H1 (cell line): Measurements from ENCODE around the gene GRK5. TPM values are rescaled to one million over a fixed set of nuclear protein-coding genes. Genes with fewer than 3 reads are reported as not detected.

Experiments used
- CTCF ChIA-PET: fragments of 300-600 bp; sonication (Branson Sonifier 250); formaldehyde crosslinking; loops from one replicate; lab custom pipeline; 2021; ENCODE audit not compliant: partially characterized antibody; lab: Charles Lee
- POLR2A ChIA-PET: fragments of 300-600 bp; sonication (Branson Sonifier 250); formaldehyde crosslinking; loops from one replicate; lab custom pipeline; 2021; ENCODE audit warnings: inconsistent platforms; ENCODE audit not compliant: partially characterized antibody; lab: Charles Lee
- DNase-seq, 2 experiments: peaks; one replicate each; pipeline versions ENCODE4 v3.0.0 to v3.0.0-alpha.2; 2010 to 2022; ENCODE audit warnings: low spot score in 2 of 2, low read depth in 1 of 2, mixed read lengths in 1 of 2
- FAIRE-seq: peaks from 2 replicates; lab custom pipeline; 2011; peaks lifted over from hg19 to GRCh38; lab: Jason Lieb, UNC
- H2AFZ ChIP-seq: 2 replicates; pipeline ENCODE4 v1.8.1; 2012; ENCODE audit warnings: low read length, inconsistent platforms
- H2AK5ac ChIP-seq: 2 replicates; pipeline ENCODE4 v1.6.1; 2013; ENCODE audit warnings: low read depth, low read length
- H2BK120ac ChIP-seq: replicated peaks from 2 replicates; pipeline ENCODE3; 2013; ENCODE audit warnings: low read depth, low read length, inconsistent platforms
- H2BK12ac ChIP-seq: 2 replicates; pipeline ENCODE4 v1.6.1; 2013; ENCODE audit warnings: low read depth, low read length
- H2BK15ac ChIP-seq: 2 replicates; pipeline ENCODE4 v1.6.1; 2013; ENCODE audit warnings: low read length
- H2BK20ac ChIP-seq: 2 replicates; pipeline ENCODE4 v1.6.1; 2013; ENCODE audit warnings: low read length
- H2BK5ac ChIP-seq: 2 replicates; pipeline ENCODE4 v1.6.1; 2013; ENCODE audit warnings: low read depth, low read length
- H3K14ac ChIP-seq: 2 replicates; pipeline ENCODE4 v1.6.1; 2013; ENCODE audit warnings: inconsistent platforms; ENCODE audit not compliant: insufficient read length
- H3K18ac ChIP-seq: 2 replicates; pipeline ENCODE4 v1.6.1; 2013; ENCODE audit warnings: low read length; ENCODE audit errors: extremely low read depth
- H3K23ac ChIP-seq: 2 replicates; pipeline ENCODE4 v1.6.1; 2013; ENCODE audit warnings: inconsistent platforms; ENCODE audit not compliant: insufficient read length
- H3K23me2 ChIP-seq: 2 replicates; pipeline ENCODE4 v1.6.1; 2013; ENCODE audit warnings: low read depth, low read length
- H3K27ac ChIP-seq: 2 replicates; pipeline ENCODE4 v1.6.1; 2011; ENCODE audit warnings: low read depth, low read length, inconsistent platforms
- H3K27me3 ChIP-seq, 4 experiments: replicated peaks in 1 of 4; 1 replicate in 1 of 4; 2 replicates in 3 of 4; pipeline versions ENCODE4 v1.6.1 to v1.8.1; 2011 to 2013; ENCODE audit warnings: low read length in 3 of 4, mild to moderate bottlenecking in 3 of 4, inconsistent platforms in 2 of 4, mixed read lengths in 2 of 4, moderate library complexity in 1 of 4; ENCODE audit not compliant: control insufficient read depth in 3 of 4, insufficient read depth in 3 of 4; ENCODE audit errors: extremely low read depth in 1 of 4
- H3K36me3 ChIP-seq, 4 experiments: 2 replicates each; pipeline versions ENCODE4 v1.6.1 to v1.8.1; 2011 to 2013; ENCODE audit warnings: mild to moderate bottlenecking in 4 of 4, low read length in 3 of 4, moderate library complexity in 2 of 4, control low read depth in 1 of 4, inconsistent platforms in 1 of 4; ENCODE audit not compliant: insufficient read depth in 4 of 4, control insufficient read depth in 2 of 4
- H3K4ac ChIP-seq: replicated peaks from 2 replicates; pipeline ENCODE3; 2013; ENCODE audit warnings: low read length, low read depth, mixed read lengths, inconsistent platforms; ENCODE audit not compliant: insufficient read length
- H3K4me1 ChIP-seq, 4 experiments: replicated peaks in 1 of 4; 1 replicate in 1 of 4; 2 replicates in 3 of 4; pipeline versions ENCODE4 v1.6.1 to v1.8.1; 2011 to 2013; ENCODE audit warnings: low read length in 3 of 4, inconsistent platforms in 2 of 4, mixed read lengths in 1 of 4; ENCODE audit not compliant: insufficient read depth in 4 of 4, control insufficient read depth in 3 of 4
- H3K4me2 ChIP-seq, 2 experiments: 2 replicates each; pipeline versions ENCODE4 v1.6.1 to v1.8.1; 2011 to 2013; ENCODE audit warnings: low read depth in 2 of 2, low read length in 2 of 2, control low read depth in 1 of 2, inconsistent platforms in 1 of 2, mild to moderate bottlenecking in 1 of 2; ENCODE audit not compliant: insufficient read depth in 1 of 2
- H3K4me3 ChIP-seq, 4 experiments: fragments of 200-600, 300-600 bp in 1 of 4; sonication (generic), shearing (Covaris generic), sonication (Bioruptor Twin) in 1 of 4; 2 replicates each; pipeline versions ENCODE4 v1.5.1 to v1.8.1; 2011 to 2016; ENCODE audit warnings: low read length in 4 of 4, low read depth in 3 of 4, control low read depth in 2 of 4, inconsistent platforms in 2 of 4, mild to moderate bottlenecking in 2 of 4, mixed read lengths in 1 of 4, moderate library complexity in 1 of 4; ENCODE audit not compliant: insufficient read depth in 2 of 4; ENCODE audit errors: extremely low read depth in 1 of 4
- H3K56ac ChIP-seq: replicated peaks from 2 replicates; pipeline ENCODE3; 2013; ENCODE audit warnings: low read depth, mild to moderate bottlenecking, mixed read lengths, low read length, inconsistent platforms; ENCODE audit not compliant: insufficient read length
- H3K79me1 ChIP-seq: 2 replicates; pipeline ENCODE4 v1.6.1; 2013; ENCODE audit warnings: low read depth, low read length, control low read depth
- H3K79me2 ChIP-seq, 2 experiments: 2 replicates each; pipeline versions ENCODE4 v1.6.1 to v1.8.1; 2012 to 2013; ENCODE audit warnings: low read length in 2 of 2, mild to moderate bottlenecking in 2 of 2, inconsistent platforms in 1 of 2; ENCODE audit not compliant: insufficient read depth in 2 of 2, control insufficient read depth in 1 of 2
- H3K9ac ChIP-seq, 4 experiments: replicated peaks in 1 of 4; 1 replicate in 1 of 4; 2 replicates in 3 of 4; pipeline versions ENCODE4 v1.6.1 to v1.8.1; 2011 to 2013; ENCODE audit warnings: low read depth in 3 of 4, low read length in 3 of 4, control low read depth in 2 of 4, mild to moderate bottlenecking in 2 of 4, moderate library complexity in 2 of 4, inconsistent platforms in 1 of 4; ENCODE audit errors: extremely low read depth in 1 of 4
- H3K9me3 ChIP-seq, 2 experiments: 2 replicates each; pipeline versions ENCODE4 v1.6.1 to v1.8.1; 2012 to 2013; ENCODE audit warnings: mild to moderate bottlenecking in 2 of 2, moderate library complexity in 2 of 2, control low read depth in 1 of 2, inconsistent platforms in 1 of 2, low read depth in 1 of 2, low read length in 1 of 2, mixed read lengths in 1 of 2; ENCODE audit not compliant: insufficient read depth in 2 of 2
- H4K20me1 ChIP-seq, 2 experiments: replicated peaks in 1 of 2; 2 replicates each; pipeline versions ENCODE3 to v1.8.1; 2011 to 2013; ENCODE audit warnings: inconsistent platforms in 2 of 2, low read length in 2 of 2, mild to moderate bottlenecking in 1 of 2; ENCODE audit not compliant: insufficient read depth in 2 of 2, control insufficient read depth in 1 of 2
- H4K5ac ChIP-seq: 2 replicates; pipeline ENCODE4 v1.6.1; 2013; ENCODE audit warnings: low read length, low read depth, mixed read lengths, inconsistent platforms; ENCODE audit not compliant: insufficient read length
- H4K8ac ChIP-seq: 2 replicates; pipeline ENCODE4 v1.8.0; 2013; ENCODE audit warnings: mild to moderate bottlenecking, moderate library complexity, low read length, inconsistent platforms; ENCODE audit not compliant: insufficient read depth; ENCODE audit errors: extremely low read depth
- H4K91ac ChIP-seq: replicated peaks from 2 replicates; pipeline ENCODE3; 2013; ENCODE audit warnings: low read length, mixed read lengths, inconsistent platforms; ENCODE audit not compliant: insufficient read length
- BACH1 ChIP-seq: IDR thresholded peaks from 2 replicates; pipeline ENCODE4 v1.6.1; 2012; ENCODE audit warnings: low read length, improper control_type of control experiment
- CREB1 ChIP-seq: IDR thresholded peaks from 2 replicates; pipeline ENCODE4 v1.6.1; 2012; ENCODE audit warnings: inconsistent platforms
- GTF2F1 ChIP-seq: IDR thresholded peaks from 2 replicates; pipeline ENCODE4 v1.6.1; 2012; ENCODE audit warnings: low read depth, low read length, improper control_type of control experiment, borderline replicate concordance
- KDM1A ChIP-seq: fragments of 200-600, 300-600 bp; sonication (generic); IDR thresholded peaks from 2 replicates; pipeline ENCODE4 v1.7.1; 2016; ENCODE audit warnings: mild to moderate bottlenecking, low read length, borderline replicate concordance
- KDM4A ChIP-seq: IDR thresholded peaks from one replicate; pipeline ENCODE4 v1.7.1; 2012; ENCODE audit warnings: low read depth, mild to moderate bottlenecking, moderate library complexity, low read length, inconsistent platforms; ENCODE audit not compliant: severe bottlenecking
- MAFK ChIP-seq: IDR thresholded peaks from 2 replicates; pipeline ENCODE4 v1.6.1; 2012; ENCODE audit warnings: low read depth, mild to moderate bottlenecking, improper control_type of control experiment, low read length
- MAX ChIP-seq: IDR thresholded peaks from 2 replicates; pipeline ENCODE4 v1.6.1; 2012; ENCODE audit warnings: inconsistent platforms
- NANOG ChIP-seq: IDR thresholded peaks from 2 replicates; pipeline ENCODE4 v1.6.1; 2011; ENCODE audit warnings: low read length, low read depth, mild to moderate bottlenecking, inconsistent platforms; ENCODE audit not compliant: insufficient read depth, poor library complexity, severe bottlenecking
- POU5F1 ChIP-seq: IDR thresholded peaks from 2 replicates; pipeline ENCODE4 v1.6.1; 2011; ENCODE audit warnings: low read depth, mild to moderate bottlenecking, low read length, moderate library complexity
- RFX5 ChIP-seq: IDR thresholded peaks from 2 replicates; pipeline ENCODE4 v1.6.1; 2011; ENCODE audit warnings: low read depth, low read length, improper control_type of control experiment, borderline replicate concordance
- RXRA ChIP-seq: IDR thresholded peaks from 2 replicates; pipeline ENCODE4 v1.6.1; 2011; ENCODE audit warnings: low read depth, mild to moderate bottlenecking, low read length, moderate library complexity; ENCODE audit not compliant: insufficient read depth
- SIN3A ChIP-seq, 2 experiments: IDR thresholded peaks in 1 of 2; conservative IDR thresholded peaks in 1 of 2; 2 replicates each; pipeline ENCODE4 v1.6.1; 2011 to 2012; ENCODE audit warnings: low read length in 2 of 2, improper control_type of control experiment in 1 of 2, low read depth in 1 of 2, mild to moderate bottlenecking in 1 of 2
- ZNF274 ChIP-seq: IDR thresholded peaks from 2 replicates; pipeline ENCODE4 v1.7.0; 2012; ENCODE audit warnings: low read length, borderline replicate concordance; ENCODE audit errors: extremely low read depth
- WGBS, 2 experiments: shearing (Covaris generic) in 1 of 2; methylation state at CpG; one replicate each; pipeline versions ENCODE4 v1.1.6 to v1.1.7; 2013 to 2015; ENCODE audit warnings: low lambda C conversion rate in 2 of 2, mixed read lengths in 2 of 2, inconsistent platforms in 1 of 2, low coverage in 1 of 2, missing lambda C conversion rate in 1 of 2; ENCODE audit not compliant: insufficient replicate concordance in 2 of 2, insufficient coverage in 1 of 2, insufficient read length in 1 of 2; ENCODE audit errors: extremely low coverage in 1 of 2, missing lambda C conversion rate in 1 of 2; 5-methylcytosine and 5-hydroxymethylcytosine counted together
- polyA plus RNA-seq, 7 experiments: library from polyadenylated mRNA; depleted of rRNA in 3 of 7; stranded (reverse) in 5 of 7; unstranded in 2 of 7; fragments of >200 nt in 5 of 7; fragments of 200-250 nt in 2 of 7; gene quantifications; 1 replicate in 5 of 7; 2 replicates in 1 of 7; 4 replicates in 1 of 7; pipeline versions ENCODE4 v1.2.1 to v1.2.3, GENCODE V29; 2011 to 2013; ENCODE audit warnings: missing spikeins in 2 of 7, mixed read lengths in 2 of 7
- total RNA-seq: library from RNA; stranded (reverse); fragmentation: NEBNext Ultra II Directional; extraction: Animal tissue kit (Norgen Biotek cat#: 25700); gene quantifications from 2 replicates; pipeline ENCODE4 v1.2.1, GENCODE V29; 2021

The GRK5 gene
- total and polyA plus RNA-seq, 2 of the 8 experiments (the other 6 are each of a cell fraction or from before 2014, with no cell fraction given), result 0.54 to 2.5 TPM

- Histone ChIP-seq H2BK5ac (no peak overlapping the region), H3K79me1 (no peaks in the 10 kb centered on the region), H3K36me3 (no peaks in the 10 kb centered on the region), H3K23me2 (peaks cover 2% of the 10 kb centered on the region; the same call in 1 of the 2 replicates), H2AFZ (no peak overlapping the region), H3K9me3 (no peaks in the 10 kb centered on the region), H3K4ac (no peak overlapping the region), H3K56ac (no peak overlapping the region), H3K23ac (no peak overlapping the region), H4K8ac (no peak overlapping the region), H3K27me3 (peaks cover 49 to 88% (median 75%) of the 10 kb centered on the region in 4 experiments), H3K18ac (no peak overlapping the region), H2BK15ac (no peak overlapping the region), H2BK12ac (no peak overlapping the region), H4K20me1 (peaks cover 4 to 5% of the 10 kb centered on the region in 2 experiments), H3K4me2 (peak overlapping the region in 1 of 2 experiments; percentile 48; a peak in 1 of 4 replicates), H3K27ac (no peak overlapping the region), H3K79me2 (no peaks in the 10 kb centered on the region), H3K4me1 (peaks cover 0 to 8% (median 2%) of the 10 kb centered on the region in 4 experiments; a peak in 3 of 7 replicates), H4K5ac (no peak overlapping the region), H2BK20ac (no peak overlapping the region), H3K9ac (no peak overlapping the region), H3K4me3 (no peak overlapping the region), H2AK5ac (no peak overlapping the region)
- DNase-seq (no peak), FAIRE-seq (no peak)
- CTCF ChIA-PET, result interaction anchor here (0.6 to 5.0 kb wide), 5 partner anchors 10 to 280 kb away, joined by 3 to 20 read pairs (median 8); no protein-coding TSS in a partner anchor
- POLR2A ChIA-PET, result no interaction called here
- WGBS, 2 experiments, result 60% methylated on average over 6 of the region's 6 CpGs; no CpG with 5 or more reads in 1 of the 2 experiments
- TF ChIP-seq RXRA, result no peak
- no peak for TF ChIP-seq CREB1
- no peak for TF ChIP-seq ZNF274
- no peak for TF ChIP-seq POU5F1
- TF ChIP-seq MAX, result no peak
- TF ChIP-seq KDM4A, result no peak
- no peak for TF ChIP-seq RFX5
- no peak for TF ChIP-seq GTF2F1
- no peak for TF ChIP-seq BACH1
- TF ChIP-seq MAFK, result no peak
- no peak for TF ChIP-seq NANOG
- TF ChIP-seq SIN3A (conservative IDR thresholded peaks at IDR 0.05 in 1 of 2, IDR thresholded peaks at IDR 0.05 in 1 of 2; ENCODE audit: low read depth in 1 of 2, low read length in 2 of 2), result no peak
- TF ChIP-seq KDM1A, result no peak
- TF ChIP-seq, all 59 proteins: peak for 0
- Histone ChIP-seq H4K91ac (no peak overlapping the region), H2BK120ac (no peak overlapping the region), H3K14ac (no peak overlapping the region)
Measured at GRCh38 chr10:119478811-119479341, 271.5 kb downstream of the GRK5 start.
